CD14-positive monocyte (primary cell): Measurements from ENCODE around the gene SIPA1L3. TPM values are rescaled to one million over a fixed set of nuclear protein-coding genes. Genes with fewer than 3 reads are reported as not detected.

Experiments
- DNase-seq, 3 donors: peaks; one replicate each; pipeline ENCODE4 v3.0.0-alpha.2; 2011 to 2022
- H2AFZ ChIP-seq: 2 replicates; pipeline ENCODE4 v1.6.0; 2012; ENCODE audit warnings: mild to moderate bottlenecking, low read depth, low read length, inconsistent platforms; ENCODE audit not compliant: insufficient read depth, poor library complexity, severe bottlenecking
- H3K27ac ChIP-seq, 2 donors: 1 replicate in 1 of 2; 2 replicates in 1 of 2; pipeline ENCODE4 v1.5.1; 2012 to 2013; ENCODE audit warnings: low read length in 2 of 2, control low read depth in 1 of 2, inconsistent platforms in 1 of 2, low read depth in 1 of 2, mild to moderate bottlenecking in 1 of 2
- H3K27me3 ChIP-seq, 2 donors: one replicate each; pipeline versions ENCODE4 v1.6.0 to v1.6.1; 2011 to 2013; ENCODE audit warnings: low read length in 2 of 2; ENCODE audit not compliant: control insufficient read depth in 2 of 2, insufficient read depth in 2 of 2
- H3K36me3 ChIP-seq, 2 donors: replicated peaks in 1 of 2; 1 replicate in 1 of 2; 2 replicates in 1 of 2; pipeline versions ENCODE4 v1.5.1 to v1.6.1; 2012 to 2013; ENCODE audit warnings: low read length in 2 of 2, control low read depth in 1 of 2, inconsistent platforms in 1 of 2, mild to moderate bottlenecking in 1 of 2; ENCODE audit not compliant: insufficient read depth in 2 of 2, control insufficient read depth in 1 of 2
- H3K4me1 ChIP-seq, 2 donors: 1 replicate in 1 of 2; 2 replicates in 1 of 2; pipeline versions ENCODE4 v1.5.1 to v1.6.1; 2012 to 2013; ENCODE audit warnings: low read length in 2 of 2, control low read depth in 1 of 2, inconsistent platforms in 1 of 2, mild to moderate bottlenecking in 1 of 2, moderate library complexity in 1 of 2; ENCODE audit not compliant: insufficient read depth in 2 of 2, control insufficient read depth in 1 of 2
- H3K4me2 ChIP-seq: replicated peaks from 2 replicates; pipeline ENCODE3; 2012; ENCODE audit warnings: low read length, moderate library complexity, mild to moderate bottlenecking; ENCODE audit not compliant: poor library complexity, severe bottlenecking; ENCODE audit errors: extremely low read depth
- H3K4me3 ChIP-seq, 3 experiments: fragments of 200-600 bp in 1 of 3; sonication (generic) in 1 of 3; replicated peaks in 1 of 3; 1 replicate in 2 of 3; 2 replicates in 1 of 3; pipeline ENCODE4 v1.5.1; 2011 to 2013; ENCODE audit warnings: low read length in 3 of 3, mild to moderate bottlenecking in 3 of 3, control low read depth in 2 of 3, low read depth in 2 of 3, inconsistent platforms in 1 of 3, moderate library complexity in 1 of 3
- H3K79me2 ChIP-seq: 2 replicates; pipeline ENCODE4 v1.6.0; 2012; ENCODE audit warnings: mild to moderate bottlenecking, control low read depth, inconsistent platforms, low read length, moderate library complexity; ENCODE audit not compliant: insufficient read depth
- H3K9ac ChIP-seq: 2 replicates; pipeline ENCODE4 v1.6.0; 2017; ENCODE audit warnings: low read length, mild to moderate bottlenecking; ENCODE audit not compliant: insufficient read depth, poor library complexity, severe bottlenecking
- H3K9me3 ChIP-seq, 2 donors: replicated peaks in 1 of 2; 1 replicate in 1 of 2; 2 replicates in 1 of 2; pipeline versions ENCODE4 v1.5.1 to v1.6.1; 2012 to 2013; ENCODE audit warnings: low read length in 2 of 2, control low read depth in 1 of 2; ENCODE audit not compliant: control insufficient read depth in 1 of 2, insufficient read depth in 1 of 2
- H4K20me1 ChIP-seq: 2 replicates; pipeline ENCODE4 v1.6.0; 2012; ENCODE audit warnings: mild to moderate bottlenecking, low read length, control low read depth, moderate library complexity; ENCODE audit not compliant: insufficient read depth
- H3K27ac Mint-ChIP-seq, 7 donors: one replicate each; pipeline ENCODE4 v1.8.0; 2020; ENCODE audit warnings: mild to moderate bottlenecking in 7 of 7, mixed read lengths in 7 of 7, moderate library complexity in 6 of 7, inconsistent platforms in 2 of 7
- H3K27me3 Mint-ChIP-seq, 3 donors: one replicate each; pipeline ENCODE4 v1.8.0; 2021 to 2022; ENCODE audit warnings: low read depth in 3 of 3, mild to moderate bottlenecking in 3 of 3, mixed read lengths in 3 of 3, moderate library complexity in 3 of 3, inconsistent platforms in 1 of 3
- H3K36me3 Mint-ChIP-seq, 2 donors: one replicate each; pipeline ENCODE4 v1.8.0; 2020; ENCODE audit warnings: mixed read lengths in 2 of 2, inconsistent platforms in 1 of 2, mild to moderate bottlenecking in 1 of 2
- H3K4me1 Mint-ChIP-seq: one replicate; pipeline ENCODE4 v1.8.0; 2020; ENCODE audit warnings: mild to moderate bottlenecking, mixed read lengths
- H3K4me3 Mint-ChIP-seq, 2 donors: one replicate each; pipeline ENCODE4 v1.8.0; 2020; ENCODE audit warnings: mild to moderate bottlenecking in 2 of 2, mixed read lengths in 2 of 2, moderate library complexity in 1 of 2
- H3K9me3 Mint-ChIP-seq, 7 donors: one replicate each; pipeline ENCODE4 v1.8.0; 2020 to 2022; ENCODE audit warnings: mixed read lengths in 7 of 7, mild to moderate bottlenecking in 6 of 7, moderate library complexity in 6 of 7, inconsistent platforms in 2 of 7
- WGBS: methylation state at CpG from one replicate; pipeline ENCODE4 v1.1.5; 2013; ENCODE audit warnings: missing lambda C conversion rate; ENCODE audit not compliant: insufficient coverage; 5-methylcytosine and 5-hydroxymethylcytosine counted together
- intact Hi-C, 2 donors: fragments of 100-400 bp; cut with micrococcal nuclease; formaldehyde crosslinking; loops; one replicate each; pipeline versions ENCODE4 v1.15.0 to v1.15.1; 2023
- polyA plus RNA-seq, 3 donors: library from polyadenylated mRNA; depleted of rRNA in 1 of 3; unstranded in 2 of 3; stranded (reverse) in 1 of 3; fragments of 300-500 nt in 2 of 3; fragments of >200 nt in 1 of 3; fragmentation: Illumina TruSeq in 2 of 3; gene quantifications; 1 replicate in 2 of 3; 2 replicates in 1 of 3; pipeline ENCODE4 v1.2.3, GENCODE V29; 2012 to 2021
- TF ChIP-seq, protein P1 (sequence below): fragments of 200-600 bp; IDR thresholded peaks from one replicate; pipeline ENCODE4 v1.8.0; 2022; ENCODE audit warnings: antibody characterized with exemption, mild to moderate bottlenecking

Gene SIPA1L3
- polyA plus RNA-seq, 3 donors, result 0.55 to 4.5 (median 0.99) TPM

DNA sequence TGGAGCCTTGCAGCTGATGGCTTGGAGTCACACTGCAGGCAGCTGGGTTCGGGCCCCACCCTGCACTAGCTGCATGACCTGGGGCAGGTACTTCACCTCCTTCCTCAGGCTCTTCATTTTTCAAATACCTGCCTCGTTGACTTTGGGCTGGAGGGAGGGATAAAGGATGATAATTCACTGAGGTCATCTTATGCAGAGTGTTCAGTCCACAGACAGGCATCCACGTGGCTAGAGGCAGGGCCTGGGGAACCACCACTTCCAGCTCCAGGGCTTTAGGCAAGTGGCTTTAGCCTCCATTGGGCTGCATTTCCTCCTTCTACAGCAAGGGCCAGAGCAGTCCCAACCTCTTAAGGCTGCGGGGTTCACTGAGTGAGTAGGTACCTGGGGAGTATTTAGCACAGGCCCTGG is 84.8 kb downstream of the SIPA1L3 start:
- peaks cover 4% of the 10 kb centered on the region in 2 donors for H3K36me3 Mint-ChIP-seq

DNA sequence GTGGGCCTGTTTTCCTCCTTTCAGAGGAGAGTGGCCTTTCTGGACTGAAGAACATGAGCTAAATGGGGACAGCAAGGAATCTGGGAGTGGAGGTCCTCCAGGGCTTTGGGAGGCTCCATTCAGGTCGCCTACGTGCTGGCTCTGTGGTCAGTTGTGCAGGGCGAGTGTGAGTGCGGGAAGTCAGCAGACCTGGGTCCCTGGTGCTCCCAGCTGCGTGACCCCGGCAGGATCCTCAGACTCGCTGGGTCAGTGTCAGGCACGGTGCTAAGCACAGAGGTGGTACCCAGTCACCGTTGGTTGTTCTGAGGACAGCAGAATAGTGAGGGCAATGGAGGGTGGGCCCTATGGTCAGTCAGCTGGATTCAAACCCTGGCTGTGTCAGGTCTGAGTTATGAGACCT is 85.8 kb downstream of the SIPA1L3 start:
- no peaks in the 10 kb centered on the region for H3K27me3 ChIP-seq
- H2AFZ ChIP-seq, result no peak overlapping the region
- H3K27ac ChIP-seq, result no peak overlapping the region
- Mint-ChIP-seq H3K36me3 (peaks cover 4% of the 10 kb centered on the region in 2 donors), H3K27ac (no peak overlapping the region), H3K9me3 (peaks cover 0 to 2% (median 0%) of the 10 kb centered on the region in 7 donors), H3K4me1 (no peaks in the 10 kb centered on the region), H3K4me3 (no peak overlapping the region), H3K27me3 (peaks cover 0 to 6% (median 2%) of the 10 kb centered on the region in 3 donors)
- H3K9me3 ChIP-seq, result no peaks in the 10 kb centered on the region
- DNase-seq, result no peak
- H3K4me2 ChIP-seq, result no peak overlapping the region
- H3K4me3 ChIP-seq, result no peak overlapping the region
- intact Hi-C loops, result no loop called here
- H4K20me1 ChIP-seq, result peaks cover 26% of the 10 kb centered on the region
- H3K9ac ChIP-seq, result no peak overlapping the region
- no peaks in the 10 kb centered on the region for H3K4me1 ChIP-seq
- no peaks in the 10 kb centered on the region for H3K79me2 ChIP-seq
- TF ChIP-seq, protein P1, sequence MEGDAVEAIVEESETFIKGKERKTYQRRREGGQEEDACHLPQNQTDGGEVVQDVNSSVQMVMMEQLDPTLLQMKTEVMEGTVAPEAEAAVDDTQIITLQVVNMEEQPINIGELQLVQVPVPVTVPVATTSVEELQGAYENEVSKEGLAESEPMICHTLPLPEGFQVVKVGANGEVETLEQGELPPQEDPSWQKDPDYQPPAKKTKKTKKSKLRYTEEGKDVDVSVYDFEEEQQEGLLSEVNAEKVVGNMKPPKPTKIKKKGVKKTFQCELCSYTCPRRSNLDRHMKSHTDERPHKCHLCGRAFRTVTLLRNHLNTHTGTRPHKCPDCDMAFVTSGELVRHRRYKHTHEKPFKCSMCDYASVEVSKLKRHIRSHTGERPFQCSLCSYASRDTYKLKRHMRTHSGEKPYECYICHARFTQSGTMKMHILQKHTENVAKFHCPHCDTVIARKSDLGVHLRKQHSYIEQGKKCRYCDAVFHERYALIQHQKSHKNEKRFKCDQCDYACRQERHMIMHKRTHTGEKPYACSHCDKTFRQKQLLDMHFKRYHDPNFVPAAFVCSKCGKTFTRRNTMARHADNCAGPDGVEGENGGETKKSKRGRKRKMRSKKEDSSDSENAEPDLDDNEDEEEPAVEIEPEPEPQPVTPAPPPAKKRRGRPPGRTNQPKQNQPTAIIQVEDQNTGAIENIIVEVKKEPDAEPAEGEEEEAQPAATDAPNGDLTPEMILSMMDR, result no peak
- 96% methylated on average over 9 of the region's 9 CpGs for WGBS
- H3K36me3 ChIP-seq, result no peaks in the 10 kb centered on the region

More for the DNA sequence above, 84.8 kb downstream of the SIPA1L3 start:
- H3K9ac ChIP-seq, result no peak overlapping the region
- H3K4me3 ChIP-seq, result no peak overlapping the region
- no peaks in the 10 kb centered on the region for H3K36me3 ChIP-seq
- WGBS, result no CpG with 5 or more reads among the region's 4 CpGs
- no peaks in the 10 kb centered on the region for H3K9me3 ChIP-seq
- Mint-ChIP-seq H3K27ac (no peak overlapping the region), H3K9me3 (peaks cover 0 to 2% (median 0%) of the 10 kb centered on the region in 7 donors), H3K4me3 (no peak overlapping the region), H3K27me3 (peaks cover 0 to 6% (median 2%) of the 10 kb centered on the region in 3 donors), H3K4me1 (no peaks in the 10 kb centered on the region)
- no peak for DNase-seq
- H3K27ac ChIP-seq, result no peak overlapping the region
- H3K27me3 ChIP-seq, result no peaks in the 10 kb centered on the region
- no peaks in the 10 kb centered on the region for H3K4me1 ChIP-seq
- TF ChIP-seq, protein P1, result no peak
- H3K79me2 ChIP-seq, result no peaks in the 10 kb centered on the region
- no peak overlapping the region for H2AFZ ChIP-seq
- peaks cover 30% of the 10 kb centered on the region for H4K20me1 ChIP-seq
- H3K4me2 ChIP-seq, result no peak overlapping the region
- intact Hi-C loops, result no loop called here
